ENCODE measurements around the gene TOMM20.

DNA sequence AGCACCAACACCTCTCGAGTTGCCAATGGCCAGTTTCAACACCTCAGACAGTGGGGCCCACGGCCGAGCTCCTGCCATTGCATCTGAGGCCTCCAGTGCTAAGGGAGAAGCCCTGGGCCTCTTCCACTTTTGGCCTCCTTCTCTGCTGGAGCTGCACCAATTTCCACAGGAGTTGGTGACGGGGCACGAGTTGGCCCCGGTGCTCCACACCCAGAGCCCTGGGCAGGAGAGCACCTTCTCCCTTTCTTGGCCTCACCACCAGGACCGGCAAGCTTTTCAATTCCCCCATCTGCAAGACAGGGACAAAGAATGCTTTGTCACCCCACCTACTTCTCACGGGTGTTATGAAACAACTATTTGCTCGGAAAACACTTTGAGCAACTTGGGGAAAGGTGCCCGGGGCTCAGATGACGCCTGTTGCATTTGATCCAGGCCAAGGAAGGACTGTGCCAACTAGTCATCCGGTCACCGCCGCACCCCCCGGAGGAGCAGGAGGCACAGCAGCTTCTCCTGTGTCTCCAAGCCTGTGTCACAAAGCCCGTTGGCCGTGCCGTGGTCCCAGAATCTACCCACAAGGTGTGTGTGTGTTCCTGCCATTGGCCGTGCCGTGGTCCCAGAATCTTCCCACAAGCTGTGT, 55.2 kb downstream of the TOMM20 start:
- TF ChIP-seq, protein P1, sequence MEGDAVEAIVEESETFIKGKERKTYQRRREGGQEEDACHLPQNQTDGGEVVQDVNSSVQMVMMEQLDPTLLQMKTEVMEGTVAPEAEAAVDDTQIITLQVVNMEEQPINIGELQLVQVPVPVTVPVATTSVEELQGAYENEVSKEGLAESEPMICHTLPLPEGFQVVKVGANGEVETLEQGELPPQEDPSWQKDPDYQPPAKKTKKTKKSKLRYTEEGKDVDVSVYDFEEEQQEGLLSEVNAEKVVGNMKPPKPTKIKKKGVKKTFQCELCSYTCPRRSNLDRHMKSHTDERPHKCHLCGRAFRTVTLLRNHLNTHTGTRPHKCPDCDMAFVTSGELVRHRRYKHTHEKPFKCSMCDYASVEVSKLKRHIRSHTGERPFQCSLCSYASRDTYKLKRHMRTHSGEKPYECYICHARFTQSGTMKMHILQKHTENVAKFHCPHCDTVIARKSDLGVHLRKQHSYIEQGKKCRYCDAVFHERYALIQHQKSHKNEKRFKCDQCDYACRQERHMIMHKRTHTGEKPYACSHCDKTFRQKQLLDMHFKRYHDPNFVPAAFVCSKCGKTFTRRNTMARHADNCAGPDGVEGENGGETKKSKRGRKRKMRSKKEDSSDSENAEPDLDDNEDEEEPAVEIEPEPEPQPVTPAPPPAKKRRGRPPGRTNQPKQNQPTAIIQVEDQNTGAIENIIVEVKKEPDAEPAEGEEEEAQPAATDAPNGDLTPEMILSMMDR (IDR thresholded peaks at IDR 0.05; ENCODE audit: insufficient read depth, low read length, poor library complexity, severe bottlenecking), result no peak
- no peak for TF ChIP-seq EZH2phosphoT487 (conservative IDR thresholded peaks at IDR 0.05; ENCODE audit: low read length)
